GM20431 (cell line): Measurements from ENCODE around the gene CPNE8.

Source experiments
- in situ Hi-C: fragments of 300-500 bp; cut with MseI, MboI; formaldehyde crosslinking; loops from one replicate; pipeline ENCODE4 v1.15.0; 2020; ENCODE audit warnings: low sequenced_read_pairs; ENCODE audit not compliant: unreplicated experiment

The CPNE8 gene

DNA sequence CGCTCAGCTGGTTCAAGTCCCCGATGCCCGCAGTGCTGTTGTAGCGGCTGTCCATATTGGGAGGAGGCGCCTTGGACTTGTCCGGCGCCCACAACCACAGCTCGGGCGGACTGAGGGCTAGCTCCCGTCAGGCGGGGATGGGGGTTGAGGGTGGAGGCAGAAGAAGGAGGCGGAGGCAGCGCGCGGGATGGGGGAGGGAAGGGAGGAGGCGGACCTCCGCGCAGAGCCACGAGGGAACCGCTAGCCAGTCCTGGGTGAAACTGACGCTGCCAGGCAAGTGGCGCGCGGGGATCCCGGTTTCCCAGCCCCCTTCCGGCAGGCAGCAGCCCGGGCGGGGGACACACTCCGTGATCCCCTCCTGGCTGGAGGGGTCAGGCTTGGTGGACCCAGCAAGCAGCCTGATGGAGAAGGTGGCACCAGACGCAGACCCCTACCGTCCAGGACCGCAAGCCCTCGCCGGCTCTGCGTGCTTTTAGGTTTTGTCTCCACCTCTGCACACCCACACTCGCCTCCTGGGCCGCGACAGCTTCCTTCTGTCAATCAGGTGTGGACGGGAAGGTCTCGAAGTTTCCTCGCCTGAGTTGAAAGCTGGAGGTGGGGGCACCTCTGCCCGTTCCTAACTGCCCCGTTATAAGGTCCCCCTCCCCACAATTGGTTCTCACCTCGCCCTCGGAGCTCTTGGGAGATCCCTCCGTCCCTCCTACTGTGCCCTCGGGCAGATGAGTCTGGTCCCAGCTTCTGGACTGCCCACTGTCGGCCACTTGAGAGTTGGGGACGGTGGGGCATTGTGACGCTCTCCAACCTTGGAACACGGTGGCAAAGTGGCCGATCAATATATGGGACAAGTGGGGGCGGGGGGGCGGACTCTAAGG lies at the start of gene CPNE8:
Gene CPNE8 (minus strand): TSS at position 112 of the 872 bp plus-strand sequence. CDS start 57 bp downstream, at position 55.
- in situ Hi-C loops: loop anchor here (25.0 kb wide), 1 partner anchor 243 kb away; no protein-coding TSS in a partner anchor

- in situ Hi-C loops: no loop called here
These were observed 49.0 kb upstream of the CPNE8 start for GRCh38 chr12:38954238-38954873.

DNA sequence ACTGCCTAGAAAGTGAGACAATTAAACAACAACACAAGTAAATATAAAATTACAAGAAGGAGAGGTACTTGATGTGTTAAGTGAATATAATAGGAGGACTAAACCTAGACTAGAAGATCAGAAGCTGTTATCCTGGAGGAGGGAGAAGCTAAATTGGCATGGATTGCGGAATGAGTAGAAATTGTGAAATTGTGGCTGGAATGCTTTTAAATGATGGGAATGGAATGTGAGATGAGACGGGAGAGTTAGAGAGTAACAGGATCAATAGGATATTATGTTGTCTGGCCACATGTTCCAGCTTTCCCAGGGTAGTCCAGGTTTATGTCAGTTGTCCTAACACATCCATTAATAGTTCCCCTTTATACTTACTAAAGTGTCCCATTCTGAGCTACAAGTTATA lies 44.0 kb upstream of the CPNE8 start:
- in situ Hi-C loops: loop anchor here (25.0 kb wide), 3 partner anchors 138 to 612 kb away; no protein-coding TSS in a partner anchor

DNA sequence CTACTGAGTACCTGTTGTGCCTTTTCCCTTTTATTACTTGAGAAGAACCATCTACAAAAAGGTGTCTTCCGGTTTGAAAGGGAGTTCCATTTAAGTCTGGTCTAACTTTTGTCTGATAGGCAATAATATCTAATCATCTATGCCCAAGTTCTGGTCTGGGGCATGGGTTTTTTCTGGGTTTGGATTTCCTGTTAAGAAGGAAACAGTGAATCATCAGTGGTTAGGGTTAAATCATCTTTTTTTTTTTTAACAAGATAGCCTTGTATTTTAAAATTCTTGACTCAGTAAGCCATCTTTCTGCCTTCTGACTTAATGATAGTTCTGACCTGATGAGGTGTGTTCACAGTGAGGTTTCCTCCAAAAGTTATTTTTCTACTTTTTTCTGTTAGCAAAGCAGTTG lies 29.3 kb upstream of the CPNE8 start:
- in situ Hi-C loops: loop anchor here (25.0 kb wide), 3 partner anchors 153 to 597 kb away; no protein-coding TSS in a partner anchor

DNA sequence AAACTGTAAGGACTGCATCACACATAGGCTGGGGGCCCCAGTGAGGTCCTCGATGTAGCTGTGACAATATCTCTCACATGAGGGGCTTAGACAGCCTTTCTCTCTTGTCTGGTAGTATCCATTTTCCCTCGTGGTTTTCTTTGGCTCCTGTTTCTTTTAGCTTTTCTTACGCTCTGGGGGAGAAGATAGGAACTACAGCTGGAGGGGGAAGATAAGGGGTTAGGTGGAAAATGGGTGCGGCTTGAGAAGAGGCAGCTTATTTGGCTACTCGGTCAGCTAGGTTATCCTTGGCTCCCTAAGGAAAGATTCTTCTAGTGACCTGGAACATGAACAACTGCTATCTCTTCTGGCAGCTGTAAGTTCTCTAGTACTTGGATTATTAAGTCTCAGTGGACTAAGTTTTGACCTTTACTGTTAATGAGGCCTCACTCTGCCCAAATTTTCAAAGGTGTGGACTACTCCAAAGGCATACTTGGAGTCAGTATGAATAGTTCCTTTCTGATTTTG lies 28.7 kb upstream of the CPNE8 start:
- in situ Hi-C loops: loop anchor here (25.0 kb wide), 3 partner anchors 153 to 597 kb away; no protein-coding TSS in a partner anchor

DNA sequence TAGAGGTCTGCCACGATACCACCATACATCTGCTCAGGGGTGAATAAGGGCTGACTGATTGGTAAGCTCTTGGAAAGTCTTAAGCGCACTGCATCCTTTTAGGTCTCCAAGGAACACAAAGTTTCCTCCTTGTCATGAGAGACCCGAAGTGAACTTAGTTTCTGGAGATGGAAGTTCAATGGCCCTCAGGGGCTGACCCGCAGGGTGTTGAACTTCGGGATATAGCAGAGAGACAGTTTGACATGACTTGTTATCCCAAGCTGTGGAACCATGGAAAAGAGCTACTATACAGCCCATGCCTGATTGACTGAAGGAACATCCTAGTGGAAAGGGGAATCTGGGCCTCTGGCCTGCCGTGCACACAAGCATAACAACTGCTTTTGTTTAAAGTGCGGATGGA lies 26.9 kb upstream of the CPNE8 start:
- in situ Hi-C loops: loop anchor here (25.0 kb wide), 3 partner anchors 155 to 595 kb away; no protein-coding TSS in a partner anchor

- in situ Hi-C loops: loop anchor here (25.0 kb wide), 3 partner anchors 156 to 594 kb away; no protein-coding TSS in a partner anchor
These were observed 26.1 kb upstream of the CPNE8 start for GRCh38 chr12:38931461-38931860.

- in situ Hi-C loops: loop anchor here (25.0 kb wide), 3 partner anchors 156 to 594 kb away; no protein-coding TSS in a partner anchor
These were observed 25.6 kb upstream of the CPNE8 start for GRCh38 chr12:38930990-38931389.

GRCh38 chr12:38926501-38926900 lies 21.1 kb upstream of the CPNE8 start:
- in situ Hi-C loops: loop anchor here (25.0 kb wide), 3 partner anchors 161 to 589 kb away; no protein-coding TSS in a partner anchor

DNA sequence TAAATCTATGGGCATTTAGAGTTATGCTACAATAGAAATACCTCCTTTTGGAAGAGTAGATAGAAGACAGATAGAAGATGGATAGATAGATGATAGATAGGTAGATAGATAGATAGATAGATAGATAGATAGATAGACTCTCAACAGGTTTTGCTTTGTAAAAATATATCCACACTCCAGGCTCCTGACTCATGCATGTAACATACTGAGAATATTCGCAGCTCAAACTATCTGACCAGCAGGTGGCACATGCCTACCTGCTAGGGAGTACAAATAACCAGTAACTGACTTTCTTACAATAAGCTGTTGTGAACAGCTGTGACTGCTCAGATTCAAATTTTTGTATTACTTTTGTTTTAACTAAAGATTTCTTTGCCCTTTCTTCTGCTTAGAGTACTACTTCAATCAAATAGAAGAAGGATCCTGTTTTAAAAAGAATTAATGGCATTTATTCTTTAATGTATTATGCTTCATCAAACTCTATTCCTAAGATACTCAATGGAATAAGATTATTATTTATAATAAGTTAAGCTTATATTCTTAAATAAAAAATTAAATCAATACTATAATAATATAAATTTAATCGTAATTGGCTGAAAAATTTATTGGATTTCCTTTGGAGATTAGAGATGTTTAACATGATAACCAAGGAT lies 15.8 kb upstream of the CPNE8 start:
- in situ Hi-C loops: loop anchor here (25.0 kb wide), 1 partner anchor 259 kb away; no protein-coding TSS in a partner anchor

DNA sequence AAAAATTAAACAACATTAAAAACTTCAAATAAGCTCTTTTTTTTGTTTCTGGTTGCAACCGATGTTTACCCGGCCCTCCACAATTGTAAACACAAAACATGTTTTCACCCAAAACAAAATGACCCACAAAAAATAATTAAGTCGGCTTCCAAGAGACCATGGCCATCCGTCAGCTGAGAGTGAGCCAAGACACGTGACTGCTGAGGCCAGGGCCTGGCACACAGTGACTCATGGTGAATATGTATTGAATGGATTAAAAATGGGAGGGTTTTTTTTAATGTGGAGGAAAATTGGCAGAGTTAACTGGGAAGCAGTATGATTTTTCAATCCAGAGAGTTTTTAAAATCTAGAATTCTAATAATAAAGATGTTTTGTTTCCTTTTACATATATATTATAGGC lies 13.8 kb upstream of the CPNE8 start:
- in situ Hi-C loops: loop anchor here (25.0 kb wide), 1 partner anchor 257 kb away; no protein-coding TSS in a partner anchor

- in situ Hi-C loops: loop anchor here (25.0 kb wide), 1 partner anchor 253 kb away; no protein-coding TSS in a partner anchor
These were observed 10.2 kb upstream of the CPNE8 start for GRCh38 chr12:38915429-38916182.

DNA sequence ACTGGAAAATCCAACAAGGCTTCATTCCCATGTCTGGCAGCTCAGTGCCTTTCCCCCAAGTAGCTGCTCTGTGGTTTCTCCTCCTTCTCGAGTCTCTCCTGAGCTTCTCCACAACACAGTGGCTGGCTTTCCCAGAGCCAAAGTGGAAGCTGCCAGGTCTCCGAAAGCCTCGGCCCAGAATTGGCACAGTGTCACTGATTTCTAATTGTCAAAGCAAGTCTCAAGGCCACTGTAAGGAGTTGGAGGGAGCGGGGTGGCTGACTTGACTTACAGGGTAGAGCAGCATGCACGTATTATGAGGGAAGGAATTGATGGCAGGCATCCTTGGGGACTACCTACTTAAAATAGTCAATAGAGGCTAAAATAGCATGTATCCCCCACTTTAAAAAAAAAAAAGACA lies 6.7 kb upstream of the CPNE8 start:
- in situ Hi-C loops: loop anchor here (25.0 kb wide), 1 partner anchor 250 kb away; no protein-coding TSS in a partner anchor

GRCh38 chr12:38911611-38912010 lies 6.2 kb upstream of the CPNE8 start:
- in situ Hi-C loops: loop anchor here (25.0 kb wide), 1 partner anchor 249 kb away; no protein-coding TSS in a partner anchor

DNA sequence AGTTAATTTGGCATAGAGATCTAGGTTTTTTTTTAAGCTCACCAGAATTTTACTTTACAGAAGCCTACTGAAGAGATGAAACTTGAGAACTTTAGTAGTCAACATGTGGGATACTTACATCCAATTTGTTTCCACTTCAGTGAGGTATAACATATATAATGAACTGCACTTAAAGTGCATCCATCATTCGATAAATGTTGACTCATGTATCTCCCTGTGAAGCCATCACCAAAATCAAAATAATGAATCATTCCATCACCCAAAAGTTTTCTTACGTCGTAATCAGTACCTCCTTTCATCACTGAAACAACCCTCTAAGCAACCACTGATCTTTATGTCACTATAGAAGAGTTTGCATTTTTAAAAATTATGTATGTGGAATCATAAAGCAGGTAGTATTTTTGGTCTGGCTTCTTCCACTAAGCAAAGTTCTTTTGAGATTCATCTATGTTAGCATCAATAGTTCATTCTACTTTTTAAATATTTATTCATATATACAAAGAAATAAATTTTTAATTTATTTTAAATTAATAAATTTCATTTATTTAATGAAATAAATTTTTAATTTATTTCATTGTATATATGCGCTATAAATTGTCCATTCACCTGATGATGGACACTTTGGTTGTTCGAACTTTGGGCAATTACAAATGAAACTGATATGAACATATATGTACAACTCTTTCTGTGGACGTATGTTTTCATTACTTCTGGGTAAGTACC lies 2.0 kb upstream of the CPNE8 start:
- in situ Hi-C loops: loop anchor here (25.0 kb wide), 1 partner anchor 245 kb away; no protein-coding TSS in a partner anchor

GRCh38 chr12:38906482-38907200 lies 1.2 kb upstream of the CPNE8 start:
- in situ Hi-C loops: loop anchor here (25.0 kb wide), 1 partner anchor 244 kb away; no protein-coding TSS in a partner anchor
